H1 (cell line): ENCODE results near the gene HIGD2A. TPM values are rescaled to one million over a fixed set of nuclear protein-coding genes. Genes with fewer than 3 reads are reported as not detected.

ENCODE experiments used
- BCL11A ChIP-seq, 2 experiments: IDR thresholded peaks; one replicate each; pipeline ENCODE4 v1.6.1; 2011; ENCODE audit warnings: low read depth in 2 of 2, low read length in 2 of 2, mild to moderate bottlenecking in 2 of 2
- CBX8 ChIP-seq: fragments of 300-800, 300-1000 bp; sonication (generic); IDR thresholded peaks from 2 replicates; pipeline ENCODE4 v1.7.1; 2016; ENCODE audit warnings: low read depth, low read length, borderline replicate concordance
- CEBPB ChIP-seq: IDR thresholded peaks from 2 replicates; pipeline ENCODE4 v1.6.1; 2012; ENCODE audit warnings: low read depth, low read length
- CHD1 ChIP-seq: IDR thresholded peaks from 2 replicates; pipeline ENCODE4 v1.6.1; 2012; ENCODE audit warnings: low read depth, low read length, improper control_type of control experiment
- EP300 ChIP-seq, 2 experiments: IDR thresholded peaks; 1 replicate in 1 of 2; 2 replicates in 1 of 2; pipeline ENCODE4 v1.6.1; 2011 to 2012; ENCODE audit warnings: low read depth in 2 of 2, low read length in 2 of 2, mild to moderate bottlenecking in 2 of 2, borderline replicate concordance in 1 of 2, inconsistent platforms in 1 of 2, moderate library complexity in 1 of 2
- JUND ChIP-seq: IDR thresholded peaks from 2 replicates; pipeline ENCODE4 v1.6.1; 2011; ENCODE audit warnings: mild to moderate bottlenecking, improper control_type of control experiment, low read length
- NANOG ChIP-seq: IDR thresholded peaks from 2 replicates; pipeline ENCODE4 v1.6.1; 2011; ENCODE audit warnings: low read length, low read depth, mild to moderate bottlenecking, inconsistent platforms; ENCODE audit not compliant: insufficient read depth, poor library complexity, severe bottlenecking
- NRF1 ChIP-seq: IDR thresholded peaks from 2 replicates; pipeline ENCODE4 v1.6.1; 2011; ENCODE audit warnings: mild to moderate bottlenecking, low read depth, low read length, improper control_type of control experiment
- PHF8 ChIP-seq: fragments of 200-600 bp; sonication (generic); conservative IDR thresholded peaks from 2 replicates; pipeline ENCODE4 v1.7.1; 2012; ENCODE audit warnings: low read depth, mild to moderate bottlenecking, inconsistent platforms, low read length, moderate library complexity
- POU5F1 ChIP-seq: IDR thresholded peaks from 2 replicates; pipeline ENCODE4 v1.6.1; 2011; ENCODE audit warnings: low read depth, mild to moderate bottlenecking, low read length, moderate library complexity
- RAD21 ChIP-seq, 2 experiments: IDR thresholded peaks in 1 of 2; conservative IDR thresholded peaks in 1 of 2; 2 replicates each; pipeline ENCODE4 v1.6.1; 2011; ENCODE audit warnings: low read depth in 2 of 2, low read length in 2 of 2, improper control_type of control experiment in 1 of 2, inconsistent platforms in 1 of 2, mild to moderate bottlenecking in 1 of 2, moderate library complexity in 1 of 2
- SAP30 ChIP-seq: fragments of 300-600 bp; sonication (generic); IDR thresholded peaks from 2 replicates; pipeline ENCODE4 v1.7.1; 2012; ENCODE audit warnings: low read length, moderate library complexity, mild to moderate bottlenecking, inconsistent platforms; ENCODE audit not compliant: insufficient read depth, insufficient replicate concordance
- SP4 ChIP-seq: IDR thresholded peaks from 2 replicates; pipeline ENCODE4 v1.6.1; 2012; ENCODE audit warnings: low read length, inconsistent platforms
- SRF ChIP-seq: IDR thresholded peaks from 2 replicates; pipeline ENCODE4 v1.6.1; 2011; ENCODE audit warnings: mild to moderate bottlenecking, low read depth, low read length, moderate library complexity
- SUZ12 ChIP-seq: fragments of 200-600 bp; sonication (generic); IDR thresholded peaks from 2 replicates; pipeline ENCODE4 v1.6.1; 2012; ENCODE audit warnings: mild to moderate bottlenecking, inconsistent platforms, low read length, moderate library complexity, mixed read lengths
- ZNF274 ChIP-seq: IDR thresholded peaks from 2 replicates; pipeline ENCODE4 v1.7.0; 2012; ENCODE audit warnings: low read length, borderline replicate concordance; ENCODE audit errors: extremely low read depth
- polyA plus RNA-seq, 7 experiments: library from polyadenylated mRNA; depleted of rRNA in 3 of 7; stranded (reverse) in 5 of 7; unstranded in 2 of 7; fragments of >200 nt in 5 of 7; fragments of 200-250 nt in 2 of 7; gene quantifications; 1 replicate in 5 of 7; 2 replicates in 1 of 7; 4 replicates in 1 of 7; pipeline versions ENCODE4 v1.2.1 to v1.2.3, GENCODE V29; 2011 to 2013; ENCODE audit warnings: missing spikeins in 2 of 7, mixed read lengths in 2 of 7
- total RNA-seq: library from RNA; stranded (reverse); fragmentation: NEBNext Ultra II Directional; extraction: Animal tissue kit (Norgen Biotek cat#: 25700); gene quantifications from 2 replicates; pipeline ENCODE4 v1.2.1, GENCODE V29; 2021
- TF ChIP-seq, protein P1 (sequence below), 3 experiments: IDR thresholded peaks; 1 replicate in 2 of 3; 2 replicates in 1 of 3; pipeline versions ENCODE4 v1.5.1 to v1.6.1; 2011; ENCODE audit warnings: low read length in 3 of 3, mild to moderate bottlenecking in 3 of 3, inconsistent platforms in 2 of 3, low read depth in 1 of 3, moderate library complexity in 1 of 3; ENCODE audit not compliant: insufficient read depth in 1 of 3; ENCODE audit errors: control extremely low read depth in 1 of 3
- TF ChIP-seq, protein P2 (sequence below): IDR thresholded peaks from 2 replicates; pipeline ENCODE4 v1.6.1; 2012; ENCODE audit warnings: low read length, inconsistent platforms
- TF ChIP-seq, protein P3 (sequence below): IDR thresholded peaks from 2 replicates; pipeline ENCODE4 v1.6.1; 2012; ENCODE audit warnings: inconsistent platforms

Gene HIGD2A
- total and polyA plus RNA-seq, 2 of the 8 experiments (the other 6 are each of a cell fraction or from before 2014, with no cell fraction given), result 95.5 to 264 TPM

GRCh38 chr5:176405656-176406435 is 17.3 kb downstream of the HIGD2A start (continued):
- TF ChIP-seq, protein P1, sequence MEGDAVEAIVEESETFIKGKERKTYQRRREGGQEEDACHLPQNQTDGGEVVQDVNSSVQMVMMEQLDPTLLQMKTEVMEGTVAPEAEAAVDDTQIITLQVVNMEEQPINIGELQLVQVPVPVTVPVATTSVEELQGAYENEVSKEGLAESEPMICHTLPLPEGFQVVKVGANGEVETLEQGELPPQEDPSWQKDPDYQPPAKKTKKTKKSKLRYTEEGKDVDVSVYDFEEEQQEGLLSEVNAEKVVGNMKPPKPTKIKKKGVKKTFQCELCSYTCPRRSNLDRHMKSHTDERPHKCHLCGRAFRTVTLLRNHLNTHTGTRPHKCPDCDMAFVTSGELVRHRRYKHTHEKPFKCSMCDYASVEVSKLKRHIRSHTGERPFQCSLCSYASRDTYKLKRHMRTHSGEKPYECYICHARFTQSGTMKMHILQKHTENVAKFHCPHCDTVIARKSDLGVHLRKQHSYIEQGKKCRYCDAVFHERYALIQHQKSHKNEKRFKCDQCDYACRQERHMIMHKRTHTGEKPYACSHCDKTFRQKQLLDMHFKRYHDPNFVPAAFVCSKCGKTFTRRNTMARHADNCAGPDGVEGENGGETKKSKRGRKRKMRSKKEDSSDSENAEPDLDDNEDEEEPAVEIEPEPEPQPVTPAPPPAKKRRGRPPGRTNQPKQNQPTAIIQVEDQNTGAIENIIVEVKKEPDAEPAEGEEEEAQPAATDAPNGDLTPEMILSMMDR (IDR thresholded peaks at IDR 0.05; ENCODE audit: control extremely low read depth in 1 of 3, insufficient read depth in 1 of 3, low read depth in 1 of 3, low read length in 3 of 3), result peak; percentile 77 to 90 (median 90)
- TF ChIP-seq CBX8 (no peak), CHD1 (no peak), SRF (no peak), NRF1 (no peak), SP4 (no peak), CEBPB (no peak), JUND (no peak), NANOG (no peak), ZNF274 (no peak), POU5F1 (no peak), PHF8 (no peak), SUZ12 (no peak), EP300 (IDR thresholded peaks at IDR 0.05; ENCODE audit: borderline replicate concordance in 1 of 2, low read depth in 2 of 2, low read length in 2 of 2) (no peak), SAP30 (no peak), RAD21 (IDR thresholded peaks at IDR 0.05 in 1 of 2, conservative IDR thresholded peaks at IDR 0.05 in 1 of 2; ENCODE audit: low read depth in 2 of 2, low read length in 2 of 2) (peak; percentile 57 to 70), BCL11A (IDR thresholded peaks at IDR 0.05; ENCODE audit: low read depth in 2 of 2, low read length in 2 of 2) (no peak)
- TF ChIP-seq, protein P2, sequence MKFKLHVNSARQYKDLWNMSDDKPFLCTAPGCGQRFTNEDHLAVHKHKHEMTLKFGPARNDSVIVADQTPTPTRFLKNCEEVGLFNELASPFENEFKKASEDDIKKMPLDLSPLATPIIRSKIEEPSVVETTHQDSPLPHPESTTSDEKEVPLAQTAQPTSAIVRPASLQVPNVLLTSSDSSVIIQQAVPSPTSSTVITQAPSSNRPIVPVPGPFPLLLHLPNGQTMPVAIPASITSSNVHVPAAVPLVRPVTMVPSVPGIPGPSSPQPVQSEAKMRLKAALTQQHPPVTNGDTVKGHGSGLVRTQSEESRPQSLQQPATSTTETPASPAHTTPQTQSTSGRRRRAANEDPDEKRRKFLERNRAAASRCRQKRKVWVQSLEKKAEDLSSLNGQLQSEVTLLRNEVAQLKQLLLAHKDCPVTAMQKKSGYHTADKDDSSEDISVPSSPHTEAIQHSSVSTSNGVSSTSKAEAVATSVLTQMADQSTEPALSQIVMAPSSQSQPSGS, result no peak
- TF ChIP-seq, protein P3, sequence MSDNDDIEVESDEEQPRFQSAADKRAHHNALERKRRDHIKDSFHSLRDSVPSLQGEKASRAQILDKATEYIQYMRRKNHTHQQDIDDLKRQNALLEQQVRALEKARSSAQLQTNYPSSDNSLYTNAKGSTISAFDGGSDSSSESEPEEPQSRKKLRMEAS, result peak; percentile 69
